GM13977 (cell line): ENCODE data around the gene DERA.
"Not testable (repeated sequence)": the region's sequence is repeated elsewhere in the genome, so short reads cannot be mapped to it uniquely, and the experiment has no call there.

Experiments used
- DNase-seq: peaks from one replicate; pipeline ENCODE4 v3.0.0; 2012; ENCODE audit warnings: low spot score
- CTCF ChIP-seq: IDR thresholded peaks from 2 replicates; pipeline ENCODE4 v1.5.1; 2012; ENCODE audit warnings: mild to moderate bottlenecking, control low read depth; ENCODE audit not compliant: insufficient read depth; ENCODE audit errors: extremely low read depth, missing control alignments
- in situ Hi-C: fragments of 300-500 bp; cut with MboI; formaldehyde crosslinking; loops from one replicate; pipeline ENCODE4 v1.12.0; 2022; ENCODE audit warnings: low sequenced_read_pairs, low pct_unique_long_range_greater_than_20kb, mixed read lengths, inconsistent platforms; ENCODE audit not compliant: unreplicated experiment

Gene DERA

GRCh38 chr12:15936751-15937150, 25.6 kb downstream of the DERA start:
- in situ Hi-C loops = no loop called here
- TF ChIP-seq CTCF = no peak
- no peak for DNase-seq

GRCh38 chr12:15937902-15938301, 26.8 kb downstream of the DERA start:
- TF ChIP-seq CTCF = no peak
- no peak for DNase-seq
- in situ Hi-C loops = no loop called here

- TF ChIP-seq CTCF = no peak
- in situ Hi-C loops = no loop called here
- no peak for DNase-seq
These were observed 28.0 kb downstream of the DERA start for GRCh38 chr12:15939111-15939510.

GRCh38 chr12:15942475-15942874, 31.3 kb downstream of the DERA start:
- DNase-seq = no peak
- in situ Hi-C loops = no loop called here
- TF ChIP-seq CTCF = no peak

- DNase-seq, in situ Hi-C loops: not testable (repeated sequence)
These were observed 32.4 kb downstream of the DERA start for GRCh38 chr12:15943519-15943918.

- DNase-seq, in situ Hi-C loops: not testable (repeated sequence)
These were observed 37.3 kb downstream of the DERA start for GRCh38 chr12:15948461-15948860.

GRCh38 chr12:15955281-15955680, 44.1 kb downstream of the DERA start:
- in situ Hi-C loops = no loop called here
- no peak for TF ChIP-seq CTCF
- DNase-seq = no peak

GRCh38 chr12:15956010-15956409, 44.9 kb downstream of the DERA start:
- no peak for TF ChIP-seq CTCF
- no peak for DNase-seq
- in situ Hi-C loops = no loop called here
